ENCODE results near the gene GRB10.

Gene GRB10

GRCh38 chr7:50667338-50667737, 115.4 kb downstream of the GRB10 start:
- DNase-seq, result no peak

- DNase-seq, result no peak
These were observed 116.6 kb downstream of the GRB10 start for GRCh38 chr7:50666124-50666496.

GRCh38 chr7:50665403-50666123, 117.1 kb downstream of the GRB10 start:
- no peak for DNase-seq

- no peak for DNase-seq
These were observed 117.8 kb downstream of the GRB10 start for GRCh38 chr7:50664937-50665336.

- no peak for DNase-seq
These were observed 118.2 kb downstream of the GRB10 start for GRCh38 chr7:50664461-50664922.

GRCh38 chr7:50663396-50664102, 119.1 kb downstream of the GRB10 start:
- DNase-seq, result no peak

- no peak for DNase-seq
These were observed 119.7 kb downstream of the GRB10 start for GRCh38 chr7:50662996-50663395.

GRCh38 chr7:50662041-50662694, 120.5 kb downstream of the GRB10 start:
- DNase-seq, result no peak

GRCh38 chr7:50661345-50662040, 121.2 kb downstream of the GRB10 start:
- DNase-seq, result no peak

GRCh38 chr7:50660830-50661175, 121.9 kb downstream of the GRB10 start:
- DNase-seq, result no peak

GRCh38 chr7:50660040-50660829, 122.5 kb downstream of the GRB10 start:
- DNase-seq, result no peak

- DNase-seq, result no peak
These were observed 123.2 kb downstream of the GRB10 start for GRCh38 chr7:50659329-50659965.

- no peak for DNase-seq
These were observed 124.0 kb downstream of the GRB10 start for GRCh38 chr7:50658696-50659095.

- no peak for DNase-seq
These were observed 124.8 kb downstream of the GRB10 start for GRCh38 chr7:50657912-50658311.

- DNase-seq, result no peak
These were observed 125.3 kb downstream of the GRB10 start for GRCh38 chr7:50657341-50657873.

- DNase-seq, result no peak
These were observed 126.4 kb downstream of the GRB10 start for GRCh38 chr7:50656141-50656895.

- no peak for DNase-seq
These were observed 127.2 kb downstream of the GRB10 start for GRCh38 chr7:50655490-50655889.

GRCh38 chr7:50655020-50655419, 127.7 kb downstream of the GRB10 start:
- no peak for DNase-seq

- no peak for DNase-seq
These were observed 128.7 kb downstream of the GRB10 start for GRCh38 chr7:50653981-50654425.

GRCh38 chr7:50653126-50653864, 129.4 kb downstream of the GRB10 start:
- DNase-seq, result no peak

Measured in NCI-H2171 treated with DMSO at 0.1 percent for 48 hours (cell line).